ENCODE measurements around the gene INSM1. TPM values are rescaled to one million over a fixed set of nuclear protein-coding genes. Genes with fewer than 3 reads are reported as not detected.

Gene INSM1
- total RNA-seq, 1 donor from 2014 or later, result not detected

DNA sequence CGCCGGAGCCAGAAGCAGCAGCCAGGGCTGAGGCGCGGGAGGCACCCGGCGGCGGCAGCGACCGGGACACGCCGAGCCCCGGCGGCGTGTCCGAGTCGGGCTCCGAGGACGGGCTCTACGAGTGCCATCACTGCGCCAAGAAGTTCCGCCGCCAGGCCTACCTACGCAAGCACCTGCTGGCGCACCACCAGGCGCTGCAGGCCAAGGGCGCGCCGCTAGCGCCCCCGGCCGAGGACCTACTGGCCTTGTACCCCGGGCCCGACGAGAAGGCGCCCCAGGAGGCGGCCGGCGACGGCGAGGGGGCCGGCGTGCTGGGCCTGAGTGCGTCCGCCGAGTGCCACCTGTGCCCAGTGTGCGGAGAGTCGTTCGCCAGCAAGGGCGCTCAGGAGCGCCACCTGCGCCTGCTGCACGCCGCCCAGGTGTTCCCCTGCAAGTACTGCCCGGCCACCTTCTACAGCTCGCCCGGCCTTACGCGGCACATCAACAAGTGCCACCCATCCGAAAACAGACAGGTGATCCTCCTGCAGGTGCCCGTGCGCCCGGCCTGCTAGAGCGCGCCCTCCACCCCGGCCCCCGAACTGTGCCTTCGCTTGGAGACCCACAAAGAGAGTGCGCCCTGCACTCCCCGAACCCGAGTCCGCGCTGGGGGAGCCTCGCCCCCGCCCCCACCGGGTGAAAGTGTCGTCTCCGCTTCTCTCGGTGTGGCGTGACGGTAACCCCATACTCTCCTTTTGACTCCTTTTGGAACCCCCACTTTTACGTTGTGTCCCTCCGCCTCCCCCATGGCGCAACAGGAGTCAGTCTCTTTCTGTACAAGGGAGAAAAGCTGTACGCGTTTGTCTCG lies 1.6 kb downstream of the INSM1 start:
- Mint-ChIP-seq H3K27me3 (ENCODE audit: low read depth) (peaks cover 65% of the 10 kb centered on the region), H3K27ac (ENCODE audit: unreplicated experiment) (no peak overlapping the region), H3K36me3 (ENCODE audit: low read depth) (no peaks in the 10 kb centered on the region), H3K4me1 (ENCODE audit: low read depth) (peaks cover 14% of the 10 kb centered on the region), H3K4me3 (ENCODE audit: unreplicated experiment) (peak overlapping the region; percentile 54), H3K9me3 (ENCODE audit: low read depth) (no peaks in the 10 kb centered on the region)
- TF ChIP-seq, protein P1, sequence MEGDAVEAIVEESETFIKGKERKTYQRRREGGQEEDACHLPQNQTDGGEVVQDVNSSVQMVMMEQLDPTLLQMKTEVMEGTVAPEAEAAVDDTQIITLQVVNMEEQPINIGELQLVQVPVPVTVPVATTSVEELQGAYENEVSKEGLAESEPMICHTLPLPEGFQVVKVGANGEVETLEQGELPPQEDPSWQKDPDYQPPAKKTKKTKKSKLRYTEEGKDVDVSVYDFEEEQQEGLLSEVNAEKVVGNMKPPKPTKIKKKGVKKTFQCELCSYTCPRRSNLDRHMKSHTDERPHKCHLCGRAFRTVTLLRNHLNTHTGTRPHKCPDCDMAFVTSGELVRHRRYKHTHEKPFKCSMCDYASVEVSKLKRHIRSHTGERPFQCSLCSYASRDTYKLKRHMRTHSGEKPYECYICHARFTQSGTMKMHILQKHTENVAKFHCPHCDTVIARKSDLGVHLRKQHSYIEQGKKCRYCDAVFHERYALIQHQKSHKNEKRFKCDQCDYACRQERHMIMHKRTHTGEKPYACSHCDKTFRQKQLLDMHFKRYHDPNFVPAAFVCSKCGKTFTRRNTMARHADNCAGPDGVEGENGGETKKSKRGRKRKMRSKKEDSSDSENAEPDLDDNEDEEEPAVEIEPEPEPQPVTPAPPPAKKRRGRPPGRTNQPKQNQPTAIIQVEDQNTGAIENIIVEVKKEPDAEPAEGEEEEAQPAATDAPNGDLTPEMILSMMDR (IDR thresholded peaks at IDR 0.05), result no peak
- no peak for DNase-seq (ENCODE audit: low spot score)

DNA sequence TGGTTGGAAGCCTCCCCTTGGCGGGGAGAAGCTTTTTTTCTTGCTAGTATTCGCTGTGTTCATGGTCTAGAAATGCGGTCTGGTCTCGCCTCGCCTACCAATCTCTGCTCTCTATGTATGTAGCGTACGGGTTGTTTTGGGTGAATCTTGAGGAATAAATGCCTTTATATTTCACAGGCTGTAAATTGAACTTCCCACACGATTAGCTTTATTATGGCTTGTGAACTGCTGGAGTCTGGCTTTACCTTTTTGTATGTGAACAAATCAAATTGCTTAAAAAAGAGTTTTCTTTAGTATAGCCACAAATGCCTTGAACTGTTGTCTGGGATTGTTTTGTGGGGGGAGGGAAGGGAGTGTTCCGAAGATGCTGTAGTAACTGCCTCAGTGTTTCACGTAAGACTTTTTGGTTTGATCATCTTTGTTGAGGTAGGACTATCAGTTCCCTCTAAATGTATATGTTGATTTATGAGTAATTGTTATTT lies 2.2 kb downstream of the INSM1 start:
- DNase-seq (ENCODE audit: low spot score), result no peak
- H3K27me3 Mint-ChIP-seq (ENCODE audit: low read depth), result peaks cover 68% of the 10 kb centered on the region
- TF ChIP-seq, protein P1 (IDR thresholded peaks at IDR 0.05), result no peak
- H3K27ac Mint-ChIP-seq (ENCODE audit: unreplicated experiment), result no peak overlapping the region
- H3K36me3 Mint-ChIP-seq (ENCODE audit: low read depth), result no peaks in the 10 kb centered on the region
- H3K9me3 Mint-ChIP-seq (ENCODE audit: low read depth), result no peaks in the 10 kb centered on the region
- peaks cover 14% of the 10 kb centered on the region for H3K4me1 Mint-ChIP-seq (ENCODE audit: low read depth)
- peak overlapping the region; percentile 54 for H3K4me3 Mint-ChIP-seq (ENCODE audit: unreplicated experiment)

DNA sequence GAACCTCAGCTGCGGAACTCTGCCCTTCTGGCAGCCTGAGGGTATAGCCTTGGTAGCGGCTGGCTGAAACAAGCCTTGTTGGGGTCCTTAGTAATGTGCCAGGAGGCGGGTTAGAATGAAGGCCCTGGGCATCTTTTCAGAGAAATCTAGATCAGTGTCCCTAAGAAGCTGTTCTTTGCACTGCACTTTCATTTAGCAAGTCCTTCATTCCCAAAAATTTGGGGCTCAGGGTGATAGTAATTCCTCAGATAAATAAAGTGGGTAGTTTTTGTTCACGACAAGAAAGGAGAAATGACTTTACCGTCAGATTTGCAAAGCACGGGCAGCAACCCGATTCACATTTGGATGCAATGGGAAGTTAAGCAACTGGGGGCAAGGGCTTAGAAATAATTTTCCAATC lies 3.2 kb downstream of the INSM1 start:
- Mint-ChIP-seq H3K36me3 (ENCODE audit: low read depth) (no peaks in the 10 kb centered on the region), H3K4me1 (ENCODE audit: low read depth) (peaks cover 9% of the 10 kb centered on the region), H3K27me3 (ENCODE audit: low read depth) (peaks cover 70% of the 10 kb centered on the region), H3K27ac (ENCODE audit: unreplicated experiment) (no peak overlapping the region), H3K9me3 (ENCODE audit: low read depth) (no peaks in the 10 kb centered on the region), H3K4me3 (ENCODE audit: unreplicated experiment) (no peak overlapping the region)
- DNase-seq (ENCODE audit: low spot score), result no peak
- TF ChIP-seq, protein P1 (IDR thresholded peaks at IDR 0.05), result no peak

DNA sequence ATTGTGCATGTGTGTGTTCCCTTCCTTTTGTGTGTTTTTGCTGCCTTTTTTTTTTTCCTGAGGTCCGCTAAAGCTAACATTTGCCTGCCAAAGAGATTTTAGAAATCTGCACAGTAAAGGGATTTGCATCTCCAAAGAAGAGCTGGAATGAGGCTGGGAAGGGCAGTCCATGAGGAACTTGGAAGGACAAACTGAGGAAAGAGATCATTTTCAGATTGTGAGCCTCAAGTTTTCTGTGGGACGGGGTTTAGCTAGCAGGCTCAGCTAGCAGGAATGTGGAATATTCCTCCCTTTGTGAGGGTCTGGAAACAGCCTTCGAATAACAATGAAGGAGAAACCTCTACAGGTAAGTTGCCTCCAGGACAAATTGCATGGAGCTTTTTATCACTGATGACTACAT lies 3.8 kb downstream of the INSM1 start:
- Mint-ChIP-seq H3K27ac (ENCODE audit: unreplicated experiment) (no peak overlapping the region), H3K4me1 (ENCODE audit: low read depth) (peaks cover 9% of the 10 kb centered on the region), H3K4me3 (ENCODE audit: unreplicated experiment) (no peak overlapping the region), H3K36me3 (ENCODE audit: low read depth) (no peaks in the 10 kb centered on the region), H3K9me3 (ENCODE audit: low read depth) (no peaks in the 10 kb centered on the region), H3K27me3 (ENCODE audit: low read depth) (peaks cover 70% of the 10 kb centered on the region)
- TF ChIP-seq, protein P1 (IDR thresholded peaks at IDR 0.05), result no peak
- no peak for DNase-seq (ENCODE audit: low spot score)

DNA sequence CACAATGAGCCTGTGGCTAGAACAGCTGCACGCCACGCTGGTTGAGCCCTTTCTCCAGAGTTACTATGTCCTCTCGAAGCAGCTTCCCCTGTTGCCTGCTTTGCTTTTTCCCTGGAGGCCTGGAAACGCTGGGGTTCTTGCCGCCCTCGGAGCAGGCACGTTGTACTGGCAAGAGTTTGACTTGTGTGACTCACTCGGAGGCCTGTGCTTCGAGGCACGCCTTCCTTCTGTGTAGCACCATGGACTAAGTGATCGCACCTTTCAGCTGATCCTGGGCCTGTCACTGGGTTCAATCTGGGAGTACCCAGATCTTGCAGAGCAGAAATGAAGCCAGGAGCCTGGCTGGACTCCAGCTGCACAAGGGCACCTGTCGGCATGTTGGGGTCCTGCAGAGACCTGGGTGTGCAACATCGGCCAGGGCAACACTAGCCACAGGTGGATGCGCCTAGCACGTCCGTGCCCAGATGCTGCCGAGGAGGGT lies 5.2 kb downstream of the INSM1 start:
- H3K27ac Mint-ChIP-seq (ENCODE audit: unreplicated experiment), result no peak overlapping the region
- H3K27me3 Mint-ChIP-seq (ENCODE audit: low read depth), result peaks cover 66% of the 10 kb centered on the region
- no peaks in the 10 kb centered on the region for H3K9me3 Mint-ChIP-seq (ENCODE audit: low read depth)
- no peaks in the 10 kb centered on the region for H3K36me3 Mint-ChIP-seq (ENCODE audit: low read depth)
- peaks cover 5% of the 10 kb centered on the region for H3K4me1 Mint-ChIP-seq (ENCODE audit: low read depth)
- H3K4me3 Mint-ChIP-seq (ENCODE audit: unreplicated experiment), result no peak overlapping the region
- DNase-seq (ENCODE audit: low spot score), result no peak
- TF ChIP-seq, protein P1 (IDR thresholded peaks at IDR 0.05), result no peak
